GM12873 (cell line): ENCODE results near the gene CD63.

Experiments used
- CTCF ChIP-seq: IDR thresholded peaks from 2 replicates; pipeline ENCODE4 v1.5.1; 2012; ENCODE audit warnings: low read depth, mild to moderate bottlenecking, moderate library complexity, low read length, control low read depth; ENCODE audit not compliant: insufficient read depth; ENCODE audit errors: missing control alignments

Gene CD63

GRCh38 chr12:55693323-55694187, 35.3 kb downstream of the CD63 start:
- no peak for TF ChIP-seq CTCF

- TF ChIP-seq CTCF, result no peak
Measured at GRCh38 chr12:55692631-55693322, 36.0 kb downstream of the CD63 start.

- TF ChIP-seq CTCF, result no peak
Measured at GRCh38 chr12:55688716-55689655, 39.8 kb downstream of the CD63 start.

GRCh38 chr12:55687746-55688145, 41.1 kb downstream of the CD63 start:
- TF ChIP-seq CTCF, result no peak

- TF ChIP-seq CTCF, result no peak
Measured at GRCh38 chr12:55686366-55687010, 42.3 kb downstream of the CD63 start.

- no peak for TF ChIP-seq CTCF
Measured at GRCh38 chr12:55685671-55686070, 43.1 kb downstream of the CD63 start.
